RPMI8226 (cell line): Measurements from ENCODE around the gene TRAPPC12.

ENCODE experiments used
- DNase-seq: peaks from one replicate; pipeline ENCODE4 v3.0.0-alpha.2; 2015

TRAPPC12 gene

DNA sequence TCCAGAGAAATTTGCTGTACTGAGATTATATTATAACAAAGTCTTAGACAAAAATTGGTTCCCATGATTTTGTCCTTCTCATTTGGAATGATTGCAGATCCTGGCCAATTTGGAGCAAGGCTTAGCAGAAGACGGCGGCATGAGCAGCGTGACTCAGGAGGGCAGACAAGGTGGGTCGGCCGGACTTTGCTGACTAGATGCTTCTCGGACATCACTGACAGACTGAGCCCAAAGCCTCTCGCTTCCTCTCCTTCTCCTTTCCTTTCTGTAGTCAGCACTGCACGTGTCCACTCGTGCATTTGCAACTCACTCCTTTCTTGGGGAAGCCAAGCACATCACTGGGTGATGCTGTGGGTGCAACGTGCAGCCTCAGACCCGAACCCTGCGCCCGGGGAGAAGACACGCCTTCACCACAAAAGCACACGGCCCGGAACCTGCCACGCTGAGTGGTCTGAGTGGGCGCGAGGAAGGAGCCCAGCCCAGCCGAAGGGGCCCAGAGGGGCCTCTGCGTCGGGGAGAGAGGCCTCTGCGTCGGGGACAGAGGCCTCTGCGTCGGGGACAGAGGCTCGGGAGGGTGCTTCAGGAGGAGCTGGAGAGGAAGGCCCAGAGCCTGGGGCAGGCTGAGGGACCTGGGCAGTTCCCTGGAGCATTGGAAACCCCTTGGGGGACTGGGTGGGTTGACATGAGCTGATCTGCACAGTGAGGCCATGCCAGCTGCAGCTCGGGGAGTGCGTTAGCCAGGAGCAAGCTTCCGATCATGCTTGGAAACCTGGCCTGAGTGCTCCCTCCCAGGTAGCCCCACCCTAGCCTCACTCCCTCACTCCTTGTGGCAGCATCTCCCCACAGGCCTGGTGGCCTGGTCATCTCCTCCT is 78.3 kb downstream of the TRAPPC12 start:
- DNase-seq: no peak

DNA sequence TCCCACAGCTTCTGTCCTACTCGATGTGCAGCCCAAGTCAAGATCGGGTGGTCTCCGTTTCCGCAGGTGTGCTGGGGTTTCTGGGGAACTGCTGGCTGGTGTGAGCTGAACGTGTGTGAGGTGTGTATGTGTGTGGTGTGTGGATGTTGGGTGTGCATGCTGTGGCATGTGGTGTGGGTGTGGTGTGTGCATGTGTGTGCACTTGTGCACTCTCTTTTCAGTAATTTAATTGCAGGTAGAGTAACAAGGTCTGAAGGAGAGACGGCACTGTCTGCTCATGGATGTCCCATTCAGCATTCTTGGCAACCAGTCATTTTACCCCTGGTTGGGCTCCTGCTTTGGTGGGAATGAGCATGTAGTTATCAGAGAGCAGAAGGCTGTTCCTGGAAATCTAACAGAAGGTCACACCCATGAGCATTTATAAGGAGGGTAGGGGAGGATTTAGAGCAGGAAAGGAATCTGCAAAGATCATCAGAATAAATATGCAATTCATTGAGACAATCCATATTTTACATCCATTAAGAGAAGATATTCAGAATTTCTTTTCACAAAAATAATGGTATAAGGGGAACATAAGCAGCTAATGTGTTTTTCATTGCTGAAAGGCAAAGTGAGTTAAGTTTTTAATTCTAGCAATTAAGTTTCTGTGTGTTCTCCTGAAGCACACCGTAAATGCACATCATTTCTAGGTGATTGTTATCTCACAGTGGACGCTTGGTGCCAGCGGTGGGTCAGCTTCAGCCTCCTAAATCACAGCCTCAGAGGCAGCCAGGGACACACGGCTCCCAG is 79.1 kb downstream of the TRAPPC12 start:
- DNase-seq: no peak

DNA sequence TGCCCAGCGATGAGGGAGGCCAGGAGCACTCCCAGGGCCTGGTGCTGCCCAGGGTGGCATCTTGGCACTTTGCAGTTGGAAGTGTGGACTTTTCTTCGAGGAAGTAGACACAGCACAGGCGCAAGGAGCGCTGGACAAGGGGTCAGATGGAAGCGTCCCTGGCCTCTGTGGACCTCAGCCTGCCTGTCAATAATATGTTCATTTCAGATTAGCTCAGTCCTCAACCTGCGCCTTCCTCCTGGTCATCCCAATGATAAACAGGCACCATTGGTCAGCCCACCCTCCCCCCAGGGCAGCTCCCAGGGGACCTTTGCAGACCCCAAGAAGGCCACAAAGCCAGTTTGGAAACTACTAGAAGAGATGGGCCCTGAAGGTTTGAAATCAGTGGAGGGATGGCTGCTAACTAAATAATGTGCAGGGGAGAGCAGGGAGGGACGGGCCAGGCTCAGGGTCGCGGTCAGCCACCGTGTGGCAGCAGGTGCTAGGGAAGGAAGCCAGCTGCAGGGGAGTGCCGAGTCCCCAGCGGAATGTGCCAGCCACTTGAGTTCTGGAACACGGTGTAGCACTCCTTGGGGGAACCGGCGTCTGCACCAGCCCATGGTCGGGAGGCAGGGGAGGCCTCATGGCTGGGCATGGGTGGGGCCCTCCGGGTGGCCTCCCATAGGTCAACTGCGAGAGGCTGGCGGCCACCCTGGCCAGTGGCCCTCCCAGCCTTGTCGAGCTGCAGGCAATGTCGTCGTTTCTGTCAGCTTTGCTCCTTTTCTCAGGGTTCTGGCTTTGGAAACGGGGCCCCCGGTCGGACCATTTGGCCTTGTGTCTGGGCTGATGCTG is 79.9 kb downstream of the TRAPPC12 start:
- DNase-seq: no peak

DNA sequence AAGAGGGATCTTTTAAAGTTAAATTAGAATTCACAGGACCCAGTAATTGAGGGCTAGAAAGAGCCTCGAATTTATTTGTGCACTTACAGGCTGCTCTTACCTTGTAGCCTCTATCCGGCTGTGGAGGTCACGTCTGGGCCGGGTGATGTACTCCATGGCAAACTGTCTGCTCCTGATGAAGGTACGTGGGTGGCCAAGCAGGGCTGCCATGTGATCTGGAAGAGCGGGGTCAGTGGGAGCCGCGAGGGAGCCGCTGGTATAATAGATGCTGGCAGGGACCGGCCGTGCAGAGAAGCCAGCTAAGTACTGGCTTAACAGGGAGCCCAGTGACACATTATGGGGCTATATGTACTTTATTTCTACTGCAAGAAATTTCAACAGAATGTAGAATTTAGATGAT is 80.7 kb downstream of the TRAPPC12 start:
- no peak for DNase-seq

DNA sequence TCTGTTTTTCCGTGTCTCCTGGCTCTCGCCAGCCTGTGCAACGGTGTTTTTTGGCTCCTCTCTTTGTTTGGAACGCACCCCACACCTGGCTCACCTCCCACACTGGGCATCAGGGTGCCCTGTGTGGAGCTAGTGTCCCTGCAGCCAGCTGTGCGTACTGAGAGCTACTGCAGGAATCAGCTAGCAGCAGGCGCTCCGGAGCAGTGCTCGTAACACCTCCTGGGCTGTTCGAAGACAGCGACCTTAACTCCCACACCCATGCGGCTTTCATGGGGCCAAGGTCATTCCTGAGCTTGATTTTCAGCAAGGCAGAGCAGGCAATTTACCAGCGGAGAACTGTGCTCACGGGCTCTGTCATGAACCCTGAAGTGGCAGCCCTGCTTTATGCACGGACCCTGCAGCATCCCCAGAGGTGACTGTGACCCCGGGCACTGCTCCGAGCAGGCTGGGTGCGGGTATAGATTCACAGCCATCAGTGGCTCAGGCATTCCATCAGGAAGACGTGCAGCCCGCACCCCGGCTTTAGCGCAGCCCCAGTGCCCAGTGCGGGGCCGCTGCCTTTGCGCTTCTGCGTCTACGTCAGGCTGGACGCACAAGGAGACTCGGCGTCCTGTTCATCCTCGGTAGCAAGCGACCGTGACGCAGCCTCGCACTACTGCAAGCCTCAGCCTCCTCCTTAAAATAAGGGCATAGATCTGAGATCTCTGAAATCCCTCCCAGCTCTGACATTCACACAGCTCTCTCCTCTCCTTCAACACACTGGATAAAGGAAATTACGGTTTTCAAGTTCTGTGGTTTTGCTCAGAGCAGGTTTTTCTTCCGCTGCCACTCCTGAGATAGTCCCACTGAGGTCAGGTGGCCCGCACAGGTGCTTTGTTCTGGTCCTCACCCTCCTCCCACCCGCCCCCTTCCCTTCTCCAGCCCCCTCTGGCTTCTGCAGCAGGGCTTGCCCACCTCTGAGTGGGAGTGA is 81.6 kb downstream of the TRAPPC12 start:
- no peak for DNase-seq

DNA sequence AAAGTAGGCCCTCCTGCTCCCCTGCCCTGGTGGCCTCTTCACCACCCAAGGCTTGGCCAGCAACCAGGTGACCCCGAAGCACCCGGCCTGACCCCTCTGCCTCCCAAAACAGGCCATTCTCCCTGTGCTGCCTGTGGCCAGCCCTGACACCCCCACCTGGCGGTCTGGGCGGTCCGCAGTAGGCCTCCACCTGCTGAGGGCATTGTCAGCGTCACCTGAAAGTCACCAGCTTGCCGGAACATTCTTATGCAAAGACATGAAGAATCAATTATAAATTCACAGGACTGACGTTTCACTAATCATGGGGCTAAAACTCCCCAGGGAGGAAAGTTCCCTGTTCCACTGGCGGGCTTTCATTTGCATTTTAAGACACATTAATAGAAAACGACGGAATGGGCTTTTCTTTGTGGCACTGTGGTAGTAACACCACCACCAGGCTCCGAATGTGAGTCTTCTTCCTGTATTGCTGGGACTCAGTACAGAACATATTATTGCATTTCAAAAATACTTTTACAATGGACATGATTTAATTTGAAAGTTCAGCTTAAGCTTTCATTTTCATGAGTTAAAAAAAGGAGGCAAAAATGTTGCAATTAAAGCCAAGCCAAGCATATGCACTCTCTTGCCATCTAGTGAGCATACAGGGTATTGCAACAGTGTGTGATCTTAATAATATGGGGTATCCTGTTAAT is 82.5 kb downstream of the TRAPPC12 start:
- DNase-seq: peak; percentile 71

DNA sequence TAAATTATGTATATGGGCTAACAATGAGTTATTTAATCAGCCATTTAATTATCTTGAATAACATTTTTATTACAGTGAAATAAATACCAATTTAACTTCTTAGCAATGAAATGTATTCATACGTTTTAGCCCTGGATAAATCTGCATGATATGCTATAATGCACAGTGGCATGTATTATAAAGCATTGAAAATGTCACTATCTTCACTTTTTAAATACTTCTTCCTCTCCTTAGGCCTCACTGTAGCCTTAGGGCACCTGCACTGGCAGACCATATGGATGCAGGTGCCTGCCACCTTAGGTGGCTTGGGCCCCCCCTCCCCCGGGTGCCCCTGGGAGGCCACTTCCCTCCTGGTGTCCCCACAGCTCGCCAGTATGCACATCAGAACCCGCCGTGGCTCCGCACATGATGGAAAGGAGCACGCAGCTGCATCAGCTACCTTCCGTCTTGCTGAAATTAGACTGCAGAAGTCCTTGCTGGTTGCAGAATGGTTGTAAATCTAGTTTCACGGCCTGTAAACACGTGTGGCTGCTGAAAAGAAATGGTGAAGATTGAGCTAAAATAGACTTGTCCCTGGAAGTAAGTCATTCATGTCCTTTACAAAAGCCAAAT is 83.1 kb downstream of the TRAPPC12 start:
- DNase-seq: no peak

DNA sequence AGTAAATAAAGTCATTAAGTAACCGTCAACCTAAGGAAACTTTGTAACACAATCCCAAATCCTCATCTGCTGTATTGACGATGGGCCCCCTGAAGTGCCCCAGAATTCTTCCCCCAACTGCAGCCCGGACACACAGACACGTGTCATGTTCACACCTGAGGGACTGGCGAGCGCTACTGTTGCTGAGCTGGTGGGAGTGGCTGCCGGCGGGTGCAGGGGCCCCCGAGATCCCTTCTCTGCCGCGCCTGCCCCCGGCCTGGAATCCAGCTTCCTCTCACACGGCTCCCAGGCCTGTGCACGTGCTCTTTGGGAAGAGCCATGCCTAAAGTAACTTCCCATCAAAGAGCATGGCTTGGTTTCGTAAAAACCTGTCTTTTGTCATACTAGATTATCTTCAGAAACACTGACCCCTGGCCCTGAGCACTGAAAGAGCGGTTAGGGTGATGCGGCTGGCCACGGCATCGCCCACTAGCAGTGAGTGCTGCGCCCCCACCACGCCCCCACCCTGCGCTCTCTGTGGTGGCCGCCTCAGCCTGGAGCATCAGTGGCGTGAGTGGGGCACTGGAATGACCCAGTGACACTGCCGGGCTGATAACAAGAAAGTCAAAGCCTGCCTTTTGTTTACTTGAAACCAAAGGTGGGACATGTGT is 83.8 kb downstream of the TRAPPC12 start:
- DNase-seq: no peak

DNA sequence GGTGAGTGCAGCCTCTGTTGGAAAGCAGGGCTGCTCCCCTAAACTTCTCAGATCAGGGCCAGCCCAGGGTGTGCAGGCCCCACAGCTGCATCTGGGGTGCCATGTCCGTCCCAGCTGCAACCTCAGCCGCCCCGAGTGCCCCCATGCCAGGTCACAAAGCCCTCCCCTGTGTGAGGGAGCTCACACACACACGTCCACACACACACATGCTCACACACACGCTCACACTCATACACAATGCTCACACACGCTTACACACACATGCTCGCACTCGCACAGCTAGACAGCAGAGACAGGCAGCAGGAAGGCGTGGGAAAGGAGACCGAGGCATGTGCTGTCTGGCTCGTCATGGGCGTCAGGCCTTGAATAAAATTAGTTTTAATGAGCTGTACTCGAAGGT is 84.5 kb downstream of the TRAPPC12 start:
- DNase-seq: no peak

DNA sequence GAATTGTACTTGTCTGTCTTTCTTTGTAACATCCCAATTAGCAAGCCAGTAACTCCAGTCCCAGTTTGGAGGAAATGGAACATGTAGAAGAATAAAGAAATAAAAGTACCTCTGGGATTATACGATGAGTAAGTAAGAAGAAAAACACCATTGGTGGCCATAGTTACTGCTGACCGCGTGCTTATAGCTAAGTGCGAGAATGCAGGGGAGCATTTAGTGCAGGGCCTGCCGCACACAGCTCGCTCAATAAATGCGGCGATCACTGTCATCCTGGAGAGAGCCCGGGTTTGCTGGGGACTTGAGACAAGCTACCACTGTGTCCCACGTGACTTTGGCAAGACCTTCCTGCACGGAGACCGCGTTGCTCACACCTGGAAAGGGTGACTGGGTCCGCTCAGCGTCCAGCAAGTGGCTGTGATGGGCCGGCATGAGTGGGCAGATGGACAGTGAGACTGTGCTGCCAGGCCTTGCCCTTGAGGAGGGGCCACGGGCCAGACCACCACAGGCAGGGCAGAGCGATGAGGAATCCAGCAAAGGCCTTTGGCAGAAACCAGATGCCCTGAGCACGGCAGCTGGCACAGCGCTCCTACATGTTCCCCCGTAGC is 85.0 kb downstream of the TRAPPC12 start:
- no peak for DNase-seq

DNA sequence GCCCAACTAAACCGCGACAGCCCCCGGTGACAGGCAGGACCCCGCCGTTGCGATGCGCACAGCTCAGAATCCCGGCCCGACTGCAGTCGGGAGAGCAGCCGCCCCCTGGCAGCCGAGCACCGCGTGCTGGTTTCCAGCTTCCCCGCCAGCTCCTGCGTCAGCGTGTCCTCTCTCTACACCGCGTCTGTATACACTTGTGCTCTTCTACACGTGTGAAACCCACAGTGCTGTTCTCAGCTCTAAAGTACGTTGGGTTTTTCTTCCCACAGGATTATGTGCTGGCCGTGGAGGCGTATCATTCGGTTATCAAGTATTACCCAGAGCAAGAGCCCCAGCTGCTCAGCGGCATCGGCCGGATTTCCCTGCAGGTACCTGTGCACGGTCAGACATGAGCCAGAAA is 85.8 kb downstream of the TRAPPC12 start:
- DNase-seq: no peak

DNA sequence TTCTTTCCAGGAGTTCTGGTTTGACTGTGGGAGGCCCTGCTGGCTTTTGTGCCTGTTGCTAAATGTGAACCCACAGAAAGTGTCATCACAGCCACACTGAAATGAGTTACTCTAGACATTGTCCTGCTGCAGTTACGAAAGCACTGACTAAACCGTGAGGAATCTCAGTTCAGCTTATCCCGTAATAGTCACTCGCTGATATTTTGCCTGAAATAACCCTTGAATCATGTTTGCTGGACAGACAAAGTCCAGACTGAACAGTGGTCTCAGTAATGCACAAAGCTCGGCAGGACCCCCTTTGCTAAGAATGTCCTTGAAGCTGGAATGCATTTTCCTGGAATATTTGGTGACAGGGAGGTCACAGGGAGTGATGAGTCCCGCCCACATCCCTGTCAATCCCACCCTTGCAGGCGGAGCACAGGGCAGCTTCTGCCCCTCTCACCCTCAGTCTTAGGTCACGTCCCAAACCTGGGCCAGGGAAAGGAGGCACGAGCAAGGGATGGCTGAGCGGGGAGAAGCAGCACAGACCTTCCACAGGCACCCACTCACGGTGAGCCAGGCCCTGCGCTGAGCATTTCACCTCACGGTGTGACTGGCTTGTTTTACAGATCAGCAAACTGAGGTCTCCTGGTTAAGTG is 86.5 kb downstream of the TRAPPC12 start:
- DNase-seq: no peak

DNA sequence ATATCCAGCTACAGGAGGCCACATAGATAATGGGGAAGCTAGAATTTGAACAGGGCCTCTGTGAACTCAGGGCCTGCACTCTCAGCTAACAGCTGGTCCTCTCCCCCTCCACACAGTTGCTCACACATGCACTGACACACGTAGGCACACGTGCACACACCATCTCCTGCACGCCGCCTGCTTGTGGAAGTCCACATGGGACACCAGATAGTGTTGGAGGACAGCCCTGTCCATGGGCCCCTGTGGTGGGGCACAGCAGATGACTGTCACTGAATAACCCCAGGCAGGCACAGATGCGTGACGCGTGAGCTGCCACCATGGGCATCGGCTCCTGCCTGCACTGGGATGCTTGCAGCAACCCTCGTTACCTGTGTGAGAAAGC is 87.0 kb downstream of the TRAPPC12 start:
- DNase-seq: no peak

DNA sequence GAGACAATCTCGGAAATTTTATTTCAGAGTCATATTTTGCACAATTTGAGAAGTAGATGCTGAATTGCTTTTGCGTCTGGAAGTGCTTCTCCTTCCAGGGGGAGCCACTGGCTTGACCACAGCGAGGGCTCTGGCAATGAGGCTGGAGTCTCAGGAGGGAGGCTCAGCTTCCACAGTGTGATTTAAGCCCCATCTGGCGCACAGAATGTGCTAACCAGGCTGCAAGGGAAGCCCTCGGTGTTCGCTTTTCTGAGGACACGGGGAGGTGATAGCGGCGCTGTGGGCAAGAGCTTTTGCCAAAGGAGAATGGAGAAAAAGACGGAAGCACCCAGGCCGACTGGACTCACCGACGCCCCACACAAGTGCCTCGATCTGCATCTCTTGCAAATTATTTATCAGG is 87.5 kb downstream of the TRAPPC12 start:
- DNase-seq: no peak

DNA sequence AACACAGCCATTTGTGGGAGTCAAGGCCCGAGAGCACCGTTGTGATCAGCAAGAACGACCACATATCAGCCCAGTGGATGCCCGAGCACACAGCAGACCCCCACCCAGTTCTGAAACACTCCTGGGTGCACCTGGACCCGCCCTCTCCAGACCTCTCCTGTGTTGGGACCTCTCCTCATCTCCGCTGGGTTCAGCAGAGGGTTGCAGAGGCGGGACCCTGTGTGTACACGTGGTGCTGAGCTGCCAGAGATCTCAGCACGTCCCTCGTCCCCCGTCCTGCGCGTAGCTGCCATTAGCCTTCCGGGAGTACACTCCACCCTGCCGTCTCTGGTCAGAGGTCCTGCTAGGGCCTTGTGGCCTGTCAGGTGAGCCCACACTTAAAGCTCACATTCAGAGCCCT is 88.2 kb downstream of the TRAPPC12 start:
- no peak for DNase-seq

DNA sequence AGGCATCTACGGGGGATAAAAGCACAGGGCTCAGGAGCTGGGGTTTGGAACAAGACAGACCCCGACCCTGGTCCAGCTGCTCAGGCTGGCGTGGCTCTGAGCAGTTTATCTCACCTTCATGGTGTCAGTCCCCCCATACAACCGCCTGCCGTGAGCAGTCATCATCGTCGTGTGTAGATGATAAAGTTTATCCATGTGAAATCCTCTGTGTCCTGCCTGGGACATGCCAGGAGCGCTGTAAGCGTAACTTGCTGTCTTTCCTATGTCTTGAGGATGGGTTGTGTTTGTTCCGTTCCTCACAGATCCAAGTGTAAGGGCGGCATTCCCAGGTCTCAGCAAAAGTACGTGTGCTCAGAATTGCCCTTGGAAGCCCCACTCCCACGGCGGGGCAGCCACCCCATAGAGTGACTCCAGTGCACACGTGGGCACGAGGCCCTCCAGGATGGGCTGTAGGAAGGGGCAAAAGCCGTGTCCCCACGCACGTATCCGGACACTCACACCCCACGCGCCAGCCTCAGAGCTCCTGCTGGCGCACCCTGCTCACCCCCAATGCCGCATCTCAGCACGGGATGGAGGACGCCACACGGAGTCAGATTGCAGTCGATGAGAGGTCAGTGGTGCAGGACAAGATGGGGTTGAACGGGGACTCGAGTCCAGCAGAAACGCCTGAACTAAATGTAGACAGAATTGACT is 88.9 kb downstream of the TRAPPC12 start:
- no peak for DNase-seq

DNA sequence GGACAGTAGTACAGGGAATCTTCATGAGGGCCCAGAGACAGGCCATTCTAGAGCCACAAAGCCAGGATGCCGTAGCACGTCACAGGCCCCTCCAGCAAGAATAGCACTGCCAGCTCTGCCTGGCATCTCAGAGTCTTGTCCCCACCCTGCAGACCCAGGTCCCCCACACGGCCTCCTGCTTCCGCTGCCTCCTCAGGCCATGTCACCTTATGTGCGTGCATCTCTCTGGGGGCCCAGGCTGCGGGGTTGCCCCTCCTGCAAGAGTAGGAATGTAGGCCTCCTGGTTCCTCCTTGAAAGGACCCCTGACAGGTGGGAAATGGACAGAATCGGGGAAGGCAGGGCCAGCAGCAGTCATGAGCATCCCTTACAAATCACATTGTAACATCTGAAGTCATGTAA is 90.0 kb downstream of the TRAPPC12 start:
- DNase-seq: no peak

DNA sequence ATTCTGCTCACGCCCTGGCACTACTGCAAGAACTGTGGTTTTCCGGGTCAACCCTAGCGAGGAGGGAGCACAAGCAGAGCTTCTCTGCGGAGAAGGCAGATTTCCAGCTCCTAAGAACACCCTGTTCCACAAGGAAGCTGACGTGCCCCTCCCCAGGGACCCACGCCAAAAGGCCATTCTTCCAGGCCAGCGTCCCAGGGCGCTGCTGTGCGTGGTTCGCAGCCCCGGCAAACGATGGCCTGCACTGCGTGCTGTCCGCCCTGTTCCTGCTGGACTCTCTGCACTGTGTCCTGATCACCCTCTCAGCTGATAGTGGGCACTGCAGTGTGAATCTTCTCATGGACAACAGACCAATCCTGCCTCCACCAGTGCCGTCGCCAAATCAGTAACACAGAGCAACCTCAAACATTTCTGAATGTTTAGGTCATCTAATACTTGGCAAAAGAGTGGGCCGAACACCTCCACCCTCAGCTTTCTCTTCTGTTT is 90.7 kb downstream of the TRAPPC12 start:
- DNase-seq: no peak
